ENCODE measurements around the gene ZC3H12D.

The ZC3H12D gene

GRCh38 chr6:149510793-149511512, 26.1 kb upstream of the ZC3H12D start:
- Histone ChIP-seq H4K91ac (ENCODE audit: low read depth, low read length, poor library complexity) (no peak overlapping the region), H2BK120ac (ENCODE audit: low read depth, low read length) (no peak overlapping the region), H3K4me1 (ENCODE audit: control insufficient read depth in 2 of 2, insufficient read depth in 1 of 2, low read depth in 1 of 2, low read length in 2 of 2) (no peaks in the 10 kb centered on the region), H2BK12ac (ENCODE audit: low read length) (no peak overlapping the region), H3K14ac (ENCODE audit: low read length) (no peak overlapping the region), H2BK5ac (ENCODE audit: low read length) (no peak overlapping the region), H3K4me2 (ENCODE audit: insufficient read depth, low read length, poor library complexity, severe bottlenecking) (no peak overlapping the region), H3K9me3 (replicated peaks in 1 of 2; ENCODE audit: control insufficient read depth in 2 of 2, insufficient read depth in 1 of 2, low read depth in 1 of 2, low read length in 2 of 2) (no peaks in the 10 kb centered on the region), H2BK15ac (ENCODE audit: low read length) (no peak overlapping the region), H3K27ac (replicated peaks; ENCODE audit: low read length) (no peak overlapping the region), H2AFZ (ENCODE audit: low read length) (no peak overlapping the region), H3K36me3 (replicated peaks in 1 of 2; ENCODE audit: control insufficient read depth in 2 of 2, insufficient read depth in 2 of 2, low read length in 2 of 2) (peaks cover 3 to 81% of the 10 kb centered on the region in 2 donors), H3K79me1 (ENCODE audit: low read depth, low read length) (no peaks in the 10 kb centered on the region), H3K4ac (ENCODE audit: low read length) (no peak overlapping the region), H4K8ac (ENCODE audit: low read depth, low read length) (no peak overlapping the region), H3K23ac (ENCODE audit: low read depth, low read length, poor library complexity) (no peak overlapping the region), H3K9ac (ENCODE audit: low read depth, low read length, poor library complexity) (no peak overlapping the region), H3K4me3 (ENCODE audit: low read length in 2 of 2) (no peak overlapping the region), H2AK5ac (ENCODE audit: low read depth, low read length) (no peak overlapping the region), H3K18ac (ENCODE audit: low read length) (no peak overlapping the region), H3K27me3 (ENCODE audit: control insufficient read depth in 3 of 3, insufficient read depth in 3 of 3, low read depth in 1 of 3, low read length in 3 of 3) (no peaks in the 10 kb centered on the region)
- no peak for DNase-seq (ENCODE audit: low spot score)
- no CpG with 5 or more reads among the region's 4 CpGs for WGBS, 2 donors (ENCODE audit: extremely low coverage in 2 of 2, insufficient read length in 2 of 2, insufficient replicate concordance in 1 of 2)

- peaks cover 3 to 83% of the 10 kb centered on the region in 2 donors for H3K36me3 ChIP-seq (replicated peaks in 1 of 2; ENCODE audit: control insufficient read depth in 2 of 2, insufficient read depth in 2 of 2, low read length in 2 of 2)
- no peak overlapping the region for H3K14ac ChIP-seq (ENCODE audit: low read length)
- no peak overlapping the region for H3K27ac ChIP-seq (replicated peaks; ENCODE audit: low read length)
- H3K4me2 ChIP-seq (ENCODE audit: insufficient read depth, low read length, poor library complexity, severe bottlenecking), result no peak overlapping the region
- H2BK12ac ChIP-seq (ENCODE audit: low read length), result no peak overlapping the region
- H4K8ac ChIP-seq (ENCODE audit: low read depth, low read length), result no peak overlapping the region
- no peak overlapping the region for H3K4ac ChIP-seq (ENCODE audit: low read length)
- no peaks in the 10 kb centered on the region for H3K27me3 ChIP-seq (ENCODE audit: control insufficient read depth in 3 of 3, insufficient read depth in 3 of 3, low read depth in 1 of 3, low read length in 3 of 3)
- no peak for DNase-seq (ENCODE audit: low spot score)
- H3K18ac ChIP-seq (ENCODE audit: low read length), result no peak overlapping the region
- H4K91ac ChIP-seq (ENCODE audit: low read depth, low read length, poor library complexity), result no peak overlapping the region
- H2AK5ac ChIP-seq (ENCODE audit: low read depth, low read length), result no peak overlapping the region
- H3K23ac ChIP-seq (ENCODE audit: low read depth, low read length, poor library complexity), result no peak overlapping the region
- no peak overlapping the region for H2BK5ac ChIP-seq (ENCODE audit: low read length)
- H3K9me3 ChIP-seq (replicated peaks in 1 of 2; ENCODE audit: control insufficient read depth in 2 of 2, insufficient read depth in 1 of 2, low read depth in 1 of 2, low read length in 2 of 2), result no peaks in the 10 kb centered on the region
- no peak overlapping the region for H3K4me3 ChIP-seq (ENCODE audit: low read length in 2 of 2)
- no peak overlapping the region for H2BK15ac ChIP-seq (ENCODE audit: low read length)
- WGBS, 2 donors (ENCODE audit: extremely low coverage in 2 of 2, insufficient read length in 2 of 2, insufficient replicate concordance in 1 of 2), result no CpG with 5 or more reads among the region's 3 CpGs
- H2AFZ ChIP-seq (ENCODE audit: low read length), result no peak overlapping the region
- H3K79me1 ChIP-seq (ENCODE audit: low read depth, low read length), result no peaks in the 10 kb centered on the region
- H2BK120ac ChIP-seq (ENCODE audit: low read depth, low read length), result no peak overlapping the region
- H3K9ac ChIP-seq (ENCODE audit: low read depth, low read length, poor library complexity), result no peak overlapping the region
- H3K4me1 ChIP-seq (ENCODE audit: control insufficient read depth in 2 of 2, insufficient read depth in 1 of 2, low read depth in 1 of 2, low read length in 2 of 2), result no peaks in the 10 kb centered on the region
Observed at GRCh38 chr6:149508485-149508884, 23.7 kb upstream of the ZC3H12D start.

- Histone ChIP-seq H3K4ac (ENCODE audit: low read length) (no peak overlapping the region), H3K9ac (ENCODE audit: low read depth, low read length, poor library complexity) (no peak overlapping the region), H3K79me1 (ENCODE audit: low read depth, low read length) (no peaks in the 10 kb centered on the region), H3K27ac (replicated peaks; ENCODE audit: low read length) (no peak overlapping the region), H3K9me3 (replicated peaks in 1 of 2; ENCODE audit: control insufficient read depth in 2 of 2, insufficient read depth in 1 of 2, low read depth in 1 of 2, low read length in 2 of 2) (no peaks in the 10 kb centered on the region), H2AFZ (ENCODE audit: low read length) (no peak overlapping the region), H2BK5ac (ENCODE audit: low read length) (no peak overlapping the region), H2BK120ac (ENCODE audit: low read depth, low read length) (no peak overlapping the region), H3K4me3 (ENCODE audit: low read length in 2 of 2) (no peak overlapping the region), H3K27me3 (ENCODE audit: control insufficient read depth in 3 of 3, insufficient read depth in 3 of 3, low read depth in 1 of 3, low read length in 3 of 3) (no peaks in the 10 kb centered on the region), H3K4me2 (ENCODE audit: insufficient read depth, low read length, poor library complexity, severe bottlenecking) (no peak overlapping the region), H3K4me1 (ENCODE audit: control insufficient read depth in 2 of 2, insufficient read depth in 1 of 2, low read depth in 1 of 2, low read length in 2 of 2) (no peaks in the 10 kb centered on the region), H2AK5ac (ENCODE audit: low read depth, low read length) (no peak overlapping the region), H3K23ac (ENCODE audit: low read depth, low read length, poor library complexity) (no peak overlapping the region), H4K8ac (ENCODE audit: low read depth, low read length) (no peak overlapping the region), H2BK15ac (ENCODE audit: low read length) (no peak overlapping the region), H4K91ac (ENCODE audit: low read depth, low read length, poor library complexity) (no peak overlapping the region), H2BK12ac (ENCODE audit: low read length) (no peak overlapping the region), H3K36me3 (replicated peaks in 1 of 2; ENCODE audit: control insufficient read depth in 2 of 2, insufficient read depth in 2 of 2, low read length in 2 of 2) (peaks cover 0 to 61% of the 10 kb centered on the region in 2 donors), H3K18ac (ENCODE audit: low read length) (no peak overlapping the region), H3K14ac (ENCODE audit: low read length) (no peak overlapping the region)
- no peak for DNase-seq (ENCODE audit: low spot score)
- no CpG with 5 or more reads among the region's 2 CpGs for WGBS, 2 donors (ENCODE audit: extremely low coverage in 2 of 2, insufficient read length in 2 of 2, insufficient replicate concordance in 1 of 2)
Observed at GRCh38 chr6:149503872-149504271, 19.1 kb upstream of the ZC3H12D start.

- H3K79me1 ChIP-seq (ENCODE audit: low read depth, low read length), result no peaks in the 10 kb centered on the region
- no peaks in the 10 kb centered on the region for H3K4me1 ChIP-seq (ENCODE audit: control insufficient read depth in 2 of 2, insufficient read depth in 1 of 2, low read depth in 1 of 2, low read length in 2 of 2)
- H4K8ac ChIP-seq (ENCODE audit: low read depth, low read length), result no peak overlapping the region
- H2AK5ac ChIP-seq (ENCODE audit: low read depth, low read length), result no peak overlapping the region
- no peak overlapping the region for H3K4ac ChIP-seq (ENCODE audit: low read length)
- H4K91ac ChIP-seq (ENCODE audit: low read depth, low read length, poor library complexity), result no peak overlapping the region
- DNase-seq (ENCODE audit: low spot score), result no peak
- H2BK12ac ChIP-seq (ENCODE audit: low read length), result no peak overlapping the region
- WGBS, 2 donors (ENCODE audit: extremely low coverage in 2 of 2, insufficient read length in 2 of 2, insufficient replicate concordance in 1 of 2), result no CpG with 5 or more reads among the region's 2 CpGs
- H3K14ac ChIP-seq (ENCODE audit: low read length), result no peak overlapping the region
- peaks cover 0 to 56% of the 10 kb centered on the region in 2 donors for H3K36me3 ChIP-seq (replicated peaks in 1 of 2; ENCODE audit: control insufficient read depth in 2 of 2, insufficient read depth in 2 of 2, low read length in 2 of 2)
- H3K23ac ChIP-seq (ENCODE audit: low read depth, low read length, poor library complexity), result no peak overlapping the region
- H2BK5ac ChIP-seq (ENCODE audit: low read length), result no peak overlapping the region
- no peak overlapping the region for H2BK15ac ChIP-seq (ENCODE audit: low read length)
- no peak overlapping the region for H3K4me3 ChIP-seq (ENCODE audit: low read length in 2 of 2)
- H3K27ac ChIP-seq (replicated peaks; ENCODE audit: low read length), result no peak overlapping the region
- no peak overlapping the region for H2BK120ac ChIP-seq (ENCODE audit: low read depth, low read length)
- H3K27me3 ChIP-seq (ENCODE audit: control insufficient read depth in 3 of 3, insufficient read depth in 3 of 3, low read depth in 1 of 3, low read length in 3 of 3), result no peaks in the 10 kb centered on the region
- H3K9ac ChIP-seq (ENCODE audit: low read depth, low read length, poor library complexity), result no peak overlapping the region
- H3K9me3 ChIP-seq (replicated peaks in 1 of 2; ENCODE audit: control insufficient read depth in 2 of 2, insufficient read depth in 1 of 2, low read depth in 1 of 2, low read length in 2 of 2), result no peaks in the 10 kb centered on the region
- H3K18ac ChIP-seq (ENCODE audit: low read length), result no peak overlapping the region
- no peak overlapping the region for H3K4me2 ChIP-seq (ENCODE audit: insufficient read depth, low read length, poor library complexity, severe bottlenecking)
- H2AFZ ChIP-seq (ENCODE audit: low read length), result no peak overlapping the region
Observed at GRCh38 chr6:149503276-149503675, 18.5 kb upstream of the ZC3H12D start.
